ENCODE results near the gene COQ8A.

The COQ8A gene

DNA sequence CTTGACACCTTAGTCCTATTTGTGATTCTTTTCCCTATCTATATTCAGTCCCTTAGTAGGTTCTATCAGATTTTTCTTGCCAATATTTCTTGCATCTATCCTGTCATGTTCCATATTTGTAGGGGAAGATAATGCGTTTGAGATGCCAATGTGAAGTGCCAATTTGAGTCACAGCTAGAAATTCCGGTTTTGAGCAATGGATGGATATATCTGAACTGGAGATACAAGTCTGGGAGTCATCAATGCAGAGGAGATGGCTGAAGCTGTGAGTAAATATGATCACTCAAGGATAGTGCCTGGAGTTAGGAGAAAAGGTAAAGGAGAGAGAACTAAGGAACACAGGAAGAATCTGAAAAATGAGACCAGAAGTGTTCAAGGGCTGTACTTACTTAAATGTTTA is 93.8 kb downstream of the COQ8A start:
- no peak for DNase-seq

DNA sequence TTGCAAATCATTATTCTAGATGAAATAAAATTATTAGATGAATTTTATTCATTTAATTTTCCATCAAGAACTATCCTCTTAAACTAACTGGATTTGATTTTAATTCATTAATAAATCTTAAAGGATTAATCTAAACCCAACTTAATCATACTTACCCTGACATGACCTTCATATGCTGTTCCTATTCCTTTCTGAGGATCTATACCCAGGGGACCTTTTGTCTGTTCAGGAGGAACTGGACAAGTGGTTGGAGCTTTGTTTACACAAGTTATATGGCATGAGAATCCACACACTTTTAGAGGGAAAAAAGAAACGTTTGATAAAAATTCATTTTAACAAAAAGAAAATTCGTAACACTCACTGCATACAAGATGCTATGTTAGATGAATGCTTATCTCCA is 95.2 kb downstream of the COQ8A start:
- DNase-seq, result no peak

- DNase-seq, result no peak
Observed at GRCh38 chr1:227037121-227037520, 97.0 kb downstream of the COQ8A start.

Measured in NCI-H2029 treated with DMSO at 0.1 percent for 48 hours (cell line).